ENCODE measurements around the gene SIDT2.

Gene SIDT2

DNA sequence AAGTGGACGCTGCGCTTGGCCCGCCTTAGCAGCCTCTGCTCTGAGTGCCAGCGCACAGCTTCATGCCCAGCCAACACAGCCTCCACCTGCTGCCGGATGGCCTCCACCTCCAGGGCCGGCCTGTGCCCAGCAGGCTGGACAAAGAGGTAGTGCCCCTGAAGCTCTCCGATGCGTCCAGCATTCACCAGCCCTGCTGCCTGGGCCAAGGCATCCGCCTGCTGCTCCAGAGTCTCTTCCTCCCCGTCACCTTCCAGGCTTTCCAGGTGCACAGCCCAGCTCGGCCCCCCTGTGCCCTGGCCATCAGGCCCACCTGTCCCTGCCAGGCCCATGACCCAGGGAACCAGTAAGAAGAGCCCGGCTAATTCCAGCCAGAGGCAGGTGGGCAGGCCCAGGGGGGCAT lies 50.9 kb downstream of the SIDT2 start:
- ChIA-PET CTCF (interaction anchor here (0.6 kb wide), 1 partner anchor 183 kb away, joined by 3 read pairs; no protein-coding TSS in a partner anchor), POLR2A (ENCODE audit: low non-redundant PET) (no interaction called here)
- TF ChIP-seq, protein P1, sequence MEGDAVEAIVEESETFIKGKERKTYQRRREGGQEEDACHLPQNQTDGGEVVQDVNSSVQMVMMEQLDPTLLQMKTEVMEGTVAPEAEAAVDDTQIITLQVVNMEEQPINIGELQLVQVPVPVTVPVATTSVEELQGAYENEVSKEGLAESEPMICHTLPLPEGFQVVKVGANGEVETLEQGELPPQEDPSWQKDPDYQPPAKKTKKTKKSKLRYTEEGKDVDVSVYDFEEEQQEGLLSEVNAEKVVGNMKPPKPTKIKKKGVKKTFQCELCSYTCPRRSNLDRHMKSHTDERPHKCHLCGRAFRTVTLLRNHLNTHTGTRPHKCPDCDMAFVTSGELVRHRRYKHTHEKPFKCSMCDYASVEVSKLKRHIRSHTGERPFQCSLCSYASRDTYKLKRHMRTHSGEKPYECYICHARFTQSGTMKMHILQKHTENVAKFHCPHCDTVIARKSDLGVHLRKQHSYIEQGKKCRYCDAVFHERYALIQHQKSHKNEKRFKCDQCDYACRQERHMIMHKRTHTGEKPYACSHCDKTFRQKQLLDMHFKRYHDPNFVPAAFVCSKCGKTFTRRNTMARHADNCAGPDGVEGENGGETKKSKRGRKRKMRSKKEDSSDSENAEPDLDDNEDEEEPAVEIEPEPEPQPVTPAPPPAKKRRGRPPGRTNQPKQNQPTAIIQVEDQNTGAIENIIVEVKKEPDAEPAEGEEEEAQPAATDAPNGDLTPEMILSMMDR (conservative IDR thresholded peaks at IDR 0.05; ENCODE audit: low read depth) = no peak
- DNase-seq (ENCODE audit: low spot score) = no peak
- peak overlapping the region; percentile 4; the same call in 1 of the 2 replicates for H3K27ac ChIP-seq

DNA sequence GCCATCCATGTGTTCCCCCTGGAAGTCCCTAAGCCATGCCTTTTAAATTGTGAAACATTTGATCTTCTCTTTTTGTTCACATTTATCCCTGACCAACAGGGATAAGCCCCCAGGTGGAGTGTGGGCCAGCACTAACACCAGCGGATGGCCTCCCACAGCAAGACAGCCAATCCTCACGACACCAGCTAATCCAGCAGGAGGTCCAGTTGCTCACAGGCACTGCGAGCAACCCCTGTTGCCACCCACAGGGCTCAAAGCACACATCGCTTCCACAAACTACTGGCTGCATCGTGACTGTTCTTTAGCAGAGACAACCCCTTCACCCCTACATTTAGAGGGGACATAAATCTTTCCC lies 51.4 kb downstream of the SIDT2 start:
- ChIA-PET CTCF (no interaction called here), POLR2A (ENCODE audit: low non-redundant PET) (no interaction called here)
- TF ChIP-seq, protein P1 (conservative IDR thresholded peaks at IDR 0.05; ENCODE audit: low read depth) = no peak
- peak overlapping the region; percentile 4; the same call in 1 of the 2 replicates for H3K27ac ChIP-seq
- DNase-seq (ENCODE audit: low spot score) = no peak

DNA sequence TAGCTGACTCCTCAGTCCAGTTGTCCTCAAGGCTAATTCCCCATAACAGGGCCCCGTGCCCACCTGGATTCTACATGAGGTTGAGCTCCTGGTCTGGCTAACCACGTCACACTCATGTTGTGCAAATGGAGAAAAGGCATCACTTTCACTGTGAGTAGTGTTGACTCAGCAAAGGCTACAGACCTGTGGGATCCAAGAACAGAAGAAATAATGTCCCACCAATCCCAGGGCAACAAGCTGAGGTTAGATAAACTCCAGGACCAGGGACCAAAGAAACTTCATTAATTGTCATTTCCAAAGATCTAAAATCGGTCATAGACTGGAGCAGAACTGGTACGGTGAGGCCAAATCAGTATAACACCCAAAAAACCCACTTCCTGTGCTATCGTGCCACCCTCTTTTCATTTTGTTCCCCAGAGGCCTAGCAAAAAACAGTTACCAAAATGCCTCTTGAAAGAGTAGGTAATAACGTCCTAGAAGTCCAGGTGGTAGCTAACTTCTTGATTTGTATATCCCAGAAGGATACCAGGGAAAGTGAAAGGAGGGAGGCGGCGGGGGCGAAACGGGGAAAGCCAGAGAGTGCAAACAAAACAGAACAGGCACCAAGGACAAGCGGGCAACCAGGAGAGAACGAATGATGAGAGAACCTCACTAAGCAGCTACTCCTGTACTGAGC lies 51.9 kb downstream of the SIDT2 start:
- peak overlapping the region; percentile 53 for H3K27ac ChIP-seq
- ChIA-PET POLR2A (ENCODE audit: low non-redundant PET) (no interaction called here), CTCF (no interaction called here)
- TF ChIP-seq, protein P1 (conservative IDR thresholded peaks at IDR 0.05; ENCODE audit: low read depth) = no peak
- DNase-seq (ENCODE audit: low spot score) = no peak

DNA sequence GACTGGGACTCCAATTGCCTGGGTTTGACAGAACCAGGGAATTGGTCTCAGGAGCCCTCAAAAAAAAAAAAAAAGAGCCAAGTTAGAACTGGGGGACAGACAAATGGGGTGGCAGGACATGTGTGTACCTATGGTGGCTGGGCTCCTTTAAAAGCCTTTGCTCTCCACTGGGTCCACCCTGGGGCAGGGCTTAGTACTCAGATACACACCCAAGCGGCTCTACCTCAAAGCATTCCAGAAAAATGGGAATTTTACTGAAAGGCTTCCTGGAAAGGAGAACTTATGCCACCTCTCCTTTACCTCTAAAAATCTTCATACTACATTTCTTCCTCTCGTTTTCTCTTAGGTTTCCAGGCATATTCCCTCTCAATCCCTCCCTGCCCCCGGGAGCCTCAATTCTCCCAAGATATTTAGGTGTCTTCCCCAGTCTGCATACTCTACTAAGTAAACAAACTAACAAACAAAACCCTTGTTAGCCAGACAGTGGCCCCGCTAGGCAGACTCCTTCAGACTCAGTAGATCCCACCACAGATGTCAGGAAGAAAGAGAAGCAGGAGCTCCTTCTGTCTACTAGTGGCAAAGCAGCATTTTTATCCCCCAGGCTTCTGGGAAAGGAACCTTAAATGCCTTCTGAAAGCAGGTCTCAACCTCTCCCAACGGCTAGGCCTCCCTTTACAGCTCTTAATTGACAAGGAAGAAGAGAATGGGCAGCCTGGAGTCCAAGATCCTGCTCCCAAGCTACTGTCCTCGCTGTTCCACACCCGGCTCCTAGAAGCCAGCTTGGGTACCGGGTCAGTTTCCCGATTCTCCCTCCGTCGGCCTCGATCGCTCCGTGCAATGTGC lies 52.7 kb downstream of the SIDT2 start:
- peak; percentile 41 for DNase-seq (ENCODE audit: low spot score)
- peak overlapping the region; percentile 84 for H3K27ac ChIP-seq
- TF ChIP-seq, protein P1 (conservative IDR thresholded peaks at IDR 0.05; ENCODE audit: low read depth) = no peak
- ChIA-PET CTCF (interaction anchor here (0.6 to 1.1 kb wide), 3 partner anchors 10 to 341 kb away, joined by 3 to 7 read pairs (median 3); no protein-coding TSS in a partner anchor), POLR2A (ENCODE audit: low non-redundant PET) (no interaction called here)

- no peak for DNase-seq (ENCODE audit: low spot score)
- CTCF ChIA-PET = interaction anchor here (0.6 to 1.1 kb wide), 6 partner anchors 10 to 1766 kb away, joined by 3 to 7 read pairs (median 3); no protein-coding TSS in a partner anchor
- peak within 1 kb of the TSS; percentile 84 for H3K27ac ChIP-seq
- POLR2A ChIA-PET (ENCODE audit: low non-redundant PET) = no interaction called here
- TF ChIP-seq, protein P1 (conservative IDR thresholded peaks at IDR 0.05; ENCODE audit: low read depth) = no peak
Measured at GRCh38 chr11:117231842-117232091, 53.2 kb downstream of the SIDT2 start, which contains the start of gene PCSK7. TSS of gene PCSK7 (minus strand) at chr11:117232073. CDS start at chr11:117229844, 2,229 bp downstream.

DNA sequence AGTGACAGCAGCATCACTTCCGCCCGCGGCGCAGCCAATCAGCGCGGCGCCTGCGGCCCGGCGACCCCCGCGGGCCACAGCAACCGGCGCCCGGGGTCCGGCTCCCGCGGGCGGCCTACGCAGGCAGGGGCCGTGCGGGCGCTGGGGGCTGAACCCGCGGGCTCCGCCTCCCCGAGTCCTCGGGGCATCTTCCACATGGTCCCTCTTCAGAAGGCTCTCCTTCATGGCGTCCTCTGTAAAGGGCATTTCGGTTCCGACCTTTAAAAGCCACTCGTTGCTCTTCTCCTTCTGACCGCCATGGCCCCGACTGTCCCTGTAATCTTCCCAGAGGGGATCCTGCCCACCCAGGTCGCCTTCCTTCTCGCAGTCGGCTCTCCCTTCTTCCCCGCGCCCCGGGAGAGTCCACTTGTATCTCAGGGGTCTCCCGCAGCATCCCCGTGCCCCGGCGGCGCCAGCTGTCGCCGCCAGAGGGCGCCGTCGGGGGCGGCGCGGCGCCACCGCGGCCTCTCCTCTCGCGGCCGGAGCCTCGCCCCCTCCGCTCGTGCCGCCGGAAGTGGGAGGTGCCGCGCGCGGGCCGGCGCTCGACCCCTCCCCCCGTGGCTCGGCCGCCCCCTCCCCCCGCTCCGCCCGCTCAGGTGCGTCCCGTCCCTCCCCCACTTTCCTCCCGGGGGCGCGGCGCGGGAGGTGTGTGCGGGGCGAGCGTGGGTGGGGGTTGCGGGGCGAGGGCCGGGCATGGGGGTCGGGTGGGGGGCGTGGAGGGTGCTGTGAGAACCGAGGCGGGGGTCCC lies 53.7 kb downstream of the SIDT2 start, which contains the start of gene RNF214:
Gene RNF214 (plus strand): TSS at position 580 of the 787 bp plus-strand sequence. CDS start 1,602 bp downstream, outside the sequence.
- ChIA-PET POLR2A (ENCODE audit: low non-redundant PET) (no interaction called here), CTCF (interaction anchor here (0.6 to 1.1 kb wide), 7 partner anchors 9 to 1765 kb away, joined by 3 to 7 read pairs (median 3); no protein-coding TSS in a partner anchor)
- peak; percentile 93 for DNase-seq (ENCODE audit: low spot score)
- TF ChIP-seq, protein P1 (conservative IDR thresholded peaks at IDR 0.05; ENCODE audit: low read depth) = peak; percentile 94
- peak within 1 kb of the TSS; percentile 84 for H3K27ac ChIP-seq
